HG03442 (cell line): ENCODE data around the gene POLD4.

Experiments
- ATAC-seq: cut with Tn5 transposase; IDR thresholded peaks from one replicate; pipeline ENCODE4 v1.9.1; 2021; ENCODE audit warnings: mild to moderate bottlenecking, moderate library complexity; ENCODE audit not compliant: unreplicated experiment

The POLD4 gene

DNA sequence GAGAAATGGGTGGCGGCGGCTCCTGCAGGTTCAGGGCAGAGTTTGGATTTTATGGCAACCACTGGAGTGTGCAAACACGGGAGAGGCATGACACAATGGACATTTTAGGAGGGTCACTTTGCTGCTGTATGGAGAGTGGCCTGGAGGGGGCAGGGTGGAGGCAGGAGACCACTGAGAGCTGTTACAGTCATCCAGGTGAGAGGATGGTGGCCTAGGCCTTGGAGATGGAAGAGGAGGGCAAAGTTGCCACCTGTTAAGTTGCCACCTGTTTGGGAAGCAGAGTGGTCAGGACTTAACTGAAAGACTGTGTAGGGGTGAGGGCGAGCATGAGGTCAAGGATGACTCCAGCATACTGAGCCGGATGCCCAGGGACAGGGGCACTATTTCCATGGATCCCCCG, 36.1 kb upstream of the POLD4 start:
- ATAC-seq: no peak

DNA sequence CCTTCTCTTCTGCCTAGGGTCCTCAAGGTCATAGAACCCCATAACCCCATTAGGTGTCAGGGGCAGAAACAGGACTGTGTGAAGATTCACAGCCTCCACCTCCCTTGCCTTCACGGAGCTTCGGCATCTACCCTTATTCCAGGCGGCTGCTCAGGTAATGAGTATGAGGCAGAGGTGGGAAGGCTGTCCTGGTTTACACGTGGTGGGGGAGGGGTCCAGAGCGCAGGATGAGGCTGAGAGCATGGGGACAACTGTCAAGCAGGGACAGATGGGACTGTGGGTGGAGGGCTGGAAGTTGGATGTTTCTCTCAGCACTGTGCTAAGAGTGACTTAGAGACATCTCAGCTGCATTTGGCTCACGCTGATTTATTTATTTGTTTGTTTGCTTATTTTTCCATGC, 34.2 kb upstream of the POLD4 start:
- no peak for ATAC-seq

DNA sequence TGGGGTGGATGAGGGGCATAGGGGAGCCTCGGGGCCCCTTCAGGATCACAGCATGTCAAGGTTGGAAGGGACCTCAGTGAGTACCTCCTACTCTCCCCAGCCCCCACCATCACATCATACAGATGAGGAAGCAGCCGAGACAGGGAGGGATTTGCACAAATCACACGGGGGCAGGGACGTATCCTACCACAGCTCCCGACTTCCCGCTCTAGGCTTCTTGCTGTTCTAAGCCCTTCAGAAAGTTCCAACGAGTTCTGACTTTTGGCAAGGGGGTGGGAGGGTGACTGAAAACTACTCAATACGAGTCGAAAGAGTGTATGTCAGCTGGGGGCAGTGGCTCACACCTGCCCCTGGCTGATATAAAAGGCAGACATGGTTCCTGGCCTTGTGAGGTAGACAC, 33.7 kb upstream of the POLD4 start:
- ATAC-seq: no peak

DNA sequence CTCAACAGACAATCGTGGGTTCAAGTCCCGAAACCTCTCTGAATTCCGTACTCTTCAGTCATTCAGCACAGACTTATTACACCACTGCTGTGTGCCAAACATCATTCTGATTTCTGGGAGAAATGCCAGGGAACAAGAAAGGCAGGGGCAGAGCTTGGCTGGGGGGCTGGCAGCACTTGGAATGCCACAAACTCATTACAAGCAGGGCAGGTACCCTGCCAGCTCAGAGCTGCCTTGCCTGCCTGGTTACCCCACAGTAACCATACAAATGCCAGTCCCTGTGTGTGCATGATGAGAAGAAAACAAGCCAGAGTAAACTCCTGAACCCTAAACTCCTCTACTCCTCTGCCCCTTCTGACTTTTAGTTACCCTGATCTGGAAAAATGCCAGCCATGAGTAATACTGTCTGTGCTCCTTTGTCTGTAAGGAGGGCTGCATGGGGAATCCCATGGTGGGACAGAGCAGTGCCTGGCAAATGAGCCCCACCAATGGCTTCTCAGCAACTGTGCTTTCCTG, 31.6 kb upstream of the POLD4 start:
- no peak for ATAC-seq

DNA sequence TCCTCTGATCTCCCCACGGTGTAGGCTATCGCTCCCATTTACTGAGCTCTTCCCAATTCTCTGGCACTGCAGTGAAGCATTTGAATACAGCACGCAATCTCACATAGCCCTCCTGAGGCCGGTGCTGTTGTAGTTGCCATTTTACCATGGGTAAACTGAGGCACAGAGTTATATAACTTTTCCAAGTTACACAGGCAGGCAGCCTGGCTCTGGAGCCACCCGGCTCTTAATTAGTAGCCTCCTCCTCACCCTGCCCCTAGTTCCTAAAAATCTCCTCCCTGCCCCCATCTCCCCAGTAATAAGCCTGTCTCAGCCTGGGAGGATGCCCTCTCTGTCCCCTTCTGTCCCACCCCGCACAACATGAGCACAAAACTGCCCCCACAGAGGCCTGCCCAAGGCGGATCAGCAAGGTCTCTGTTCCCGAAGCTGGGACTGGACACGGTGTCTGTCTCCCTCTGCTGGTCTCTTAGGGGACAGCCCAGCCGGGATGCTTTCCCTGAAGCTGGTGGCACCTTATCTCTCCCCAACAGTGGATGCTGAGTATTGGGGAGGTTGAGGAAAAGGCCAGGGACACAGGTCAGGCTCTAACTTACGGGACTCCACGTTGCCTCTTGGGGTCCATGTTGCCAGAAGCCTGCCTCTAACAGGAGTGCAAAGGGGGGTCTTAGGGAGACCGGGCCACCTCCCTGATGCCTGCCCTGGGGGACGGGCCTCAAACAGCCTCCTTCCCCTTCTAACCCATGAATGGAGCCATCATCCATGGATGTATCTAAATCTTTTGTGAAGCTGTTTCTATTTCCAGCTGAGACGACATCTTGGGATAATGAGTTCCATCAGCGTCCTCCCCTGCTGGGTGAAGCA, 29.2 kb upstream of the POLD4 start:
- ATAC-seq: no peak

DNA sequence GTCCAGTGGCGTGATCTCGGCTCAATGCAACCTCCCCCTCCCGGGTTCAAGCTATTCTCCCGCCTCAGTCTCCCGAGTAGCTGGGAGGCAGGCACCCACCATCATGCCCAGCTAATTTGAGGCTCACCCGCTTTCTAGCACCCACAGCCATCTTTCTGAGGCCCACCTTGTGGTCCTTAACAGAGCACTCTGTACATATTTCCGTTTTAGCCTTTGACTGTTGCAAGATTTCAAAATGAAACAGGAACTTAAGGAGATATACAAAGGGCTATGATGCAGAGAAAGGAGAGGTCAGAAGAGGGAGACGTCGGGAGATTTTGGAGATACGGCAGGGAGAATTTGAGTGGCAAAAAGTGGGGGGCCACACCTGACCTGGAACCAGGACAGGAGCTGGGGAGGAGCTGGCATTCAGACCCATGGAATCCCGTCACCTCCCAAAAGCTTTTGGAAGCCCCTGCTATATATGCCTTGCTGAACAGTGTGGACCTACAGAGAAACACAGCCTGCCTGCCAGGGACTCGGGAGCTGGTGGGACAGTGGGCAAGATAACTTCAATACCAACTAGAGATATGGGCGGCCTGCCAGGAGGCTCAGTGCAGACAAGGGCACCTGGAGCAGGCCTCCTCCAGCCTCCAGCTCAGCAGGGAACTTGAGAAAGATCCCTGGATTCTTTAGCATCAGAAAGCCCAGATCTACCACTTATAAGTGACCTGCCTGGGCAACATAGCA, 28.1 kb upstream of the POLD4 start:
- no peak for ATAC-seq

DNA sequence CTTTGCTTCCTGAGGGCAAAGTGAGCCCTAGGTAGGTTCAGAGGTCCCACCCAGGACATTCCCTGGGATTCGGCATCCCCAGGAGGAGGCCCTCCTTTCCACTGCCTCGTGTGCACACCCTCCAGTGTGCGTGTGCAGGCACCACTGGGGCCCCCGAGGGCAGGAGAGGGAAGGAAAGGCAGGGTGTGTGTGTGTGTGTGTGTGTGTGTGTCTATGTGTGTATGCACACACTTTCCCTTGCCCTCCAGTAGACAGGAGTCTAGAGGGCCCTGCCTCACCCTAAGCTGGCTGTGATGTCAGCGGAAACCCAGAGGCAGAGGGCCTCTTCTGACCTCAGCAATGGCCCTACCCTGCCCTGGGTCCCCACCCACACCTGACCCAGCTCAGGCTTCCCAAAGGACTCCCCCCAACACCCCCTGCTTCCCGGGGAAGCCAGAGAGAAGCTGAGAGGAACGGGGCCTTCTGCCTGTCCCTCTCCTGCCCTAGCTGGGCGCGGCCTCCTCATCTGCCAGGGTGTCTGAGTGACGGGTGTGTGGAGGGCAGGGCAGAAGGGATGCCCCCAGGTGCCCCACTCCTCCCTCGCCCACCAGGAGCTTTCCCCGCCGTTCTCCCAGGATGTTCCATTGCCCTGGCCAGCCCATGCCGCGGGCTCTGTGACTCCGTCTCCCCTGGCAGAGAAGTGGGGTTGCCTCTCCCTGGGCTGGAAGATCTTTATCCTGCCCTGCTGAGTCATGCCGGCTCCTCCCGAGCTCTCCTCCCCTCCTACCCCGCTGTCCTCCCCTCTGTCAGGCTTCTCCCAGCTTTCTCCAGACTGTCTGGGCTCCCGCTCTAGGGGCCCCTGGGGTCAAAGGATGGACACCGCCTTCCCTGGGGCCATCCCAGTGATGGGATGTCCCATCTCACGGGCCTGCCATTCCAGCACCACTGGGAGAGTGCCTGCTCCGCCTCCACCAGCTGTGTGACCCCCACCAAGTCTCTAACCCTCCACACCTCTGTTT, 26.0 kb upstream of the POLD4 start:
- no peak for ATAC-seq

DNA sequence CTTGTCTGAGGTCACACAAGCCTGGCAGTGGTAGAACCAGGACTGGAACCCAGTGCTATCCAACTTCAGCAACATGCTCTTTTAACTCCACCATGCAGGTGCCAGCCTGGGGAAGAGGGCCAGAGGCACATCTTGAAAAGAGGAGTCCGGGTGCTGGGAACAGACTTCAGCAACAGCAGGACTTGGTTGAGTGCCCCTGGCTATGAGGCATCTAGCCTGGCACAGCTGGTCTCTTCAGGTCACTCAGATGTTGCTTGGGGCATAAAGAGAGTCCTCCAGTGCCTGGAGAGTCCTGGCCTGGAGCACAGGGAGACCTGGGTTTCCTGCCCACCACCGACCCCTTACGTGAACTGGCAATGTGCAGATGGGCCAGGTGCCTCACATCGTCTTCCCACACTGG, 25.2 kb upstream of the POLD4 start:
- no peak for ATAC-seq

DNA sequence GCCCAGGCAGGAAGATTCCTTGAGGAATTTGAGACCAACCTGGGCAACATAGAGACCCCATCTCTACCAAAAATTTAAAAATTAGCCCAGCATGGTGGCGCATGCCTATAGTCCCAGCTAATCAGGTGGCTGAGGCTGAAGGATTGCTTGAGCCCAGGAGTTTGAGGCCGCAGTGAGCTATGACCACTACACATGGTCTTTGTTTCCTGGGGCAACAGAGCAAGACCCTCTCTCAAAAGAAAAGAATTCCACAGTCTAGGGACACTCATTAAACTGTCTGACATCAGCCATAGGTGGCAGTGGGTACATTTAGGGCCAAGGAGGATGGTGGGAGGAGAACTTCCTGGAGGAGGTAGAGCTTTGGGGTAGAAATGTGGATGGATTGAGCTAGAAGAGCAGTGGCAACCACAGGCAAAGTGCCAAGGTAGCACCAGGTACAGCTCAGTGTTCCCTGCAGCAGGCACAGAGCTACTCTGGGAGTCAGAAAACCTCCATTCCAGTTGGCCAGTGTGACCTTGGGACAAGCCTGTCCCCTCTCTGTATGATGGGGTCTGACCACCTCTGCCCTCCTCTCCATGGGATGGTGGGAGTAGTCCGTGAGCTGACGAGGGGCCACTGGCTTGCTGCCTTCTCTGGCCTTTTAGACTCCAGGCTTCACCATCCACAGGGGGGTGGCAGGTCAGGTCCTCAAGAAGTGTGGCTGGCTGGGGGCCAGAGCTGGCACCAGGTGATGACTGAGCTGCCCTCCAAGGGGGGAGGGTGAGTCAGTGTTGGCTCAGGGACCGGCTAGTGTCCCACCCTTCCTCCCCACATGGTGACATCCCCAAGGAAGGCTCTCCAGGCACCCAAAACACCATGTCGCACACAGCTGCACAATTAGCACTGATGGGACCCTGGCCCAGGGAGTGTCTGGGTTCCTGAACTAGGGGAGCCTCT, 23.8 kb upstream of the POLD4 start:
- ATAC-seq: no peak

DNA sequence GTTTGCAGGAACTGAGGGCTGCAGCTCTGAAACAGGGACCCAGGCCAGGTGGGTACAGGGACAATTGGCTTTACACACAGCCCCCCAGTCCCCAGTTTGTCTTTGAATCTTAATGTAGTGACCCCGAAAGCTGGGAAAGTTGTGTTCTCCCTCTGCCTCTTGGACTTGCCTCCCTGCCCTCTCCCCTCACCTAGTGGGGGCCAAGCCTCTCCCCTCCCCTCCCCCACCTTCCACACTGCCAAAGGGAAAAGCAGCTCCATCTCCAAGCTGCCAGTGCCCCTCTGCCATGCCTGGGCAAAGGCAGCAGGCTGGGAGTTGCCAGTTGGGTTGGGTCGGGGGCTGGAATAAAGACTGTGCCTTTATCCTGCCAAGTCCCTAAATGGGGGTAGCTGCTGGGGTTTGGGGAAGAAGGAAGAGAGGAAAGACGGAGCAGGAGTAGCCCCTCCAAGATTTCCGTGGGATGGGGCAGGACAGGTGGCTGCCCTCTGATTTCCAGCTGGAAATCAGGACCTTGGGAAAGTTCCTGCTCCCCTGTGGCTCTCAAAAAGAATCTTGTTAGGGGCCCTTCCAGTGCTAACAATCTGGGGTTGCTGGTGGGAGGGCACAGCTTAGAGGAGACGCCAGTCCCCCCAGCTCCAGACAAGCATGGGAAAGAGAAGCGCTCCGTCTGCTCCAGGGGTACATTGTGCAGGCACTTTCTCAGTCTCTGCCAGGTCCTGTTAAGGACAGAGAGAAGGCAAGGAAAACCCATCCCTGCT, 22.9 kb upstream of the POLD4 start:
- no peak for ATAC-seq

DNA sequence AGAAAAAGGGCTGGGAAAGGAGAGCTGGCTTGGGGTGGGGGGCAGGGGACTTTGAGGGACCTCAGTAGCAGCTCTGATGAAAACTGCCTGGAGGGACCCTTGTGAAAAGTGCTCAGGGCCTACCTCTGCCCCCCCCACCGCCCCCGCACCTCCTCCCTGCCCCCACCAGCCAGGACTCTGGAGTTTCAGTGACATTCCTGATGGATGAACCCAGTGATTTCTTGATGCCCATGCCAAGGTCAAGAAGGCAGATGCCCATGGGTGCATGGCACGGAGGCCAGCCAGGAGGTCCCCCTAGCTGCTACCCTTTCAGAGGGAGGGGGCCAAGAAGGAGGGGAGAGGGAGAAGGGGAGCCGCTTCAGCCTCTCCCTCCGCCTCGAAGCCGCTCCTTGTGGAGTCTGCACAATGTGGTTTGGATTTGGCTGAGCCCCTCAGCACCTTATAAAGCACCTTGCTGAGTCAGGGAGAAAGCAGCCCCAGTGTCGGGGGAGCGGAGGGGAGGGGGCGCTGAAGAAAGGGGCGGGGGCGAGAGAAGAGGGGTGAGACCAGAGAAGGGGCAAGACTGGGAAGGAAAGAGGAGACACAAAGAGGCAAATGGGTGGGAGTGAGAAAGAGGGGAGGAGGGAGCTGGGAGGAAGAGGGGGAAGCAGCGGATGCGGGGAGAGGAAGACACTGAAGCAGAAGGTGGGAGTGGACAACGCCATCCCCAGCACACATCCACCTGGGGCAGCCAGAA, 22.1 kb upstream of the POLD4 start:
- ATAC-seq: no peak

DNA sequence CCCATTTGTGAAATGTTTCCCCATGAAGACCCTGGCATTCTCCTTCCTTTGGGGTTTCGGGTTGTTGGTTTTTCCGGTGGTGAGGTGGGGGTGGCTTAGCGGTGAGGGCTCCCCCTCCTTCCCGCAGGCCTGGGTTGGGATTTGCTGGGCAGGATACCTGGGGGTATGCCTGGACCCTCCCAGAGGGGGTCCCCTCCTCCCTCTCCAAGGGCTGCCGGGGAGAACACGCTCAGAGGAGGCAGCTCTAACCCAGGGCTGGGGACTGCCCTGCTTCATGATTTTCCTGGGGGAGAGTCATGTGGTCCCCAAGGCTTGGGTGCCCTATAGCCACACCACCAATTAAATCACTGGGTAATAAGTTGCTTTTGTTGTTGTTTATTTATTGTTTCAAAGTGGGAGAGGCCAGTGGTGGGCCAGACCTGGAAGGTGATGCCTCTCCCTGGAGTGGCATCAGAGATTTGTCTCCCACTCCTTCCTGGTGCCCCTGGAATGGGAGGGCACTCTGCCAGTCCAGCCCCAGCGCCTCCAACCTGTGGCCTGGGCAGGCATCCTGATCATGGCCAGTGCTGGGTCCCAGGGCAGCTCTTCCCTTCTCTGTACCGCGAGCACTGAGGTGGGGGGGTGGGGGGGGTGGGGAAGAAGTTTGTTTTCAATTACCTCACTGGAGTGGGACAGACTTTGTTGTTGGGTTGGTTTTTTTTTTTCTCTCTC, 21.4 kb upstream of the POLD4 start:
- ATAC-seq: no peak

DNA sequence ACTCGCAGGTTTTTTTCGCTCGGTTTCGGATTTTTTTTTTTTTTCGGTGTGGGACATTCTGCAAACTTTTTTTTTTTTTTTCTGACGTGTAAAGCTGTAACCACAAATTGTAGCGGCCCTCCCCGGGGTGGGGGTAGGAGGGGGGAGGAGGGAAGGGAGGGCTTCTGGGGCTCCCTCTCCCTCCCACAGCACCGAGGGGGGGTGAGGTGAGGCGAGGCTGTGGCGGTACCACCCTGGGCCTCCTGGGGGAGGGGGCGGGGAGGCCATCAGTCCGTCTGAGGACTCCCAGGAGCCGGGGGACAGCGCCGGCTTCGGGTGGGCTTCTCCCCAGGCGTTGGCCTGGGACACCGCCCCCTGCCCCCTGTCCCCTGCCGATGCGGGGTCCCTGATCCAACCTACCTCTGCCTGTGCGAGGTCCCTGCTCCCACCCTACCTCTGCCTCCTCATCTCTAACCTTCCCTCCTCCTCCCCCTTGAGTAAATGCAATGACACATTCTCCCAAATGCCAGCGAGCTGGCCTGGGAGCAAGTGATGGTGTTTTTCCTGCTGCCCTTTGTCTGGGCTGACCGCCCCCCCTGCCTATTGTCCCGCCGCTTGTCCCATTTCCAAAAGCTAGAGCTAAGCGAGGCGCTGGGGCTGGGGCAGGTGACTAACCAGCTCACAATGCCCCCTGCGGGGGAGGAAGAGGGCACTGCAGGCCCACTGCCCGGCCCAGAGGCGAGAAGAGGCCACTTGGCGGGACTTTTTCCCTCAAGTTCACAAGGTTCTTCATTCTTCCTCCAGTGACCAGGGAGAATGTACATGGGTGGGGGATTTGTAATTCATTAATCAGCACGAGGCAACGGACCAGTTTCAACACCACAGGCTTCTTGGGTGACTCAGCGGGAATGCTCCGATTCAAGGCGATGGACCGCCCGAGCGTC, 20.6 kb upstream of the POLD4 start:
- no peak for ATAC-seq

DNA sequence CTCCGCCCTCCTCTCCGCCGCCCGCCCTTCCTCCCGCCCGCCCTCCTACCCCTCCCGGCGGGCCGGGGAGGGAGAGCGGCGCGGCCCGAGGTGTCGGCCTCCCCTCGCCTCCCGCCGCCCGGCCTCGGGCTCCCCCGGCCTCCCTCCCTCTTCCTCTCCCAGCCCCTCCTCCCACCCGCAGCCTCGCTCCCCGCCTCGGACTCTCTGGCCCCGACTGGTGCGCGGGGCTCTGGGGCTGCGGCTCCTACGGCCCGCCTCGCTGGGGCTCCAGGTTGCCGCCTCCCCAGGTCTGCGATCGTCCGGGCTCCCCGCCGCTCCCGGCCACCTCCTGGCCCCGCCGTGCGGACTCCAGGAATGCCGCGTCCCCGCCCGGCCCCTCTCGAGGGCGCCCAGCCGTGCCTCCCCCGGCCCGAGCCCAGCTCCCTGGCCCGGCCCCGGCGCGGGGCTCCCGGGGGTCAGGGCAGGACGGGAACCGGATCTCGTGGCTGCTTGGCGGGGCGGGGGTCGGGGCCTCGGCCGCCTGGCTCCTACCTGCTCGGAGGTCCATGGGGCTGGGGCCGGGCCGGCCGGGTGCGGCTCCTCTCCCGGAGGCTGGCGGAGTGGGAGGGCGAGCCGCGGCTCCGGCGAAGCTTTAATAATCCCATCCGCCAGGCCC, 19.8 kb upstream of the POLD4 start, which contains the start of gene CLCF1:
CLCF1 (minus strand) TSS at position 606 of the 655 bp plus-strand sequence; CDS start at position 547, 59 bp downstream.
- no peak for ATAC-seq

DNA sequence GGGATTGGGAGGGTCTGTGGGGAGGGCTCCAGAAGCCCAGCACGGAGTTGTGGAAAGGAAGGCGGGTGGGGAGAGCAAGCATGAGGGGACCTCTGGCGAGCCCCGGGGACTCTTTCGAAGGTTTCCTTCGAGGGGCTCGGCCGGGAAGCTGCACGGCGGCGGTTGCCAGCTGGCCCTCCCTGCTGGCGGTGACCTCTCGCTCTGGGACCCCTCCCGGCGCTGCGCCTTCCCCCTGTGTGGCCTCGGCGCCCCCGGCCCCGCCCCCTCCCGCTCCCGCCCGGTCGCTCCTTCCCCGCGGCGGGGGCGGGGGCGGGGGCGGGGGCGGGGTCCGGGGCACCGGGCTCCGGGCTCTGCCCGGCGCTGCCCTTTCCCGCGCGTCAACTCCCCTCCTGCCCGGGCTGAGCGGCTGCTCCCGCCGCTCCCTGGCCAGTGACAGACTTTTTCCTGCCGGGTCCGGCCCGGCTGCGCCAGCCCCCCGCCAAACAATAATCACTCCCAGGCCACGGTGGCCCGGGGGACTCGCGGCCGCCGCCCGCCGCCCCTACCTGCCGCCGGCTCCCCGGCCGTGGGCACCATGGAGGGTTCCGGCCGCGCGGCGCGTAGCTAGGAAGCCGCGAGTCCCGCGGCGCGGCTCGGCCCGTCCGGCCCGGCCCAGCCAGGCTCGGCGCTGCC, 19.1 kb upstream of the POLD4 start:
- no peak for ATAC-seq

DNA sequence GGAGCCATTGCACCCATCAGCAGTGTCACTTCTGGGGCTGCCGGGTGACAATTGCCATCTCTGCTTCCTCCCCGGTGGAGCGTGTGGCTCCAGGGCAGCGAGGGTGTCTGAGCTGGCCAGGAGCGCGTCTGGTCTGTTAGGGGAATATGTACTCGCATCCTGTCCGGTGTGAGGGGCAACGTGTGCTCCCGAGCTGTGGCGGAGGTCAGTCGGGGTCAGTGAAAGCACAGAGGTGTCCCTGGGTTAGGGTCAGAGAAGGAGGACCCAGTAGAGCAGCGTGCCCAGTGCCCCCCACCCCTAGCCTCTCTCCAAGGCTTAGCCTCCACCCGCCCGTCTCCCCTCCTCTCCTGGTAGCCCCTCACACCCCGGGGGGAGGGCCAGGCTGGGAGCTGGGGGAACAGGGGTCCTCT, 18.6 kb upstream of the POLD4 start:
- ATAC-seq: no peak
